ENCODE results near the gene CXCL1.
"Not testable (repeated sequence)": the region's sequence is repeated elsewhere in the genome, so short reads cannot be mapped to it uniquely, and the experiment has no call there.

- not testable (repeated sequence) for TF ChIP-seq CTCF (IDR thresholded peaks at IDR 0.05; ENCODE audit: poor library complexity); EZH2phosphoT487 (IDR thresholded peaks at IDR 0.05; ENCODE audit: low read depth, severe bottlenecking, unreplicated experiment); EZH2 (IDR thresholded peaks at IDR 0.05; ENCODE audit: borderline replicate concordance)
Measured at GRCh38 chr4:73899338-73899737, 30.1 kb downstream of the CXCL1 start.

Data from hepatocyte (in vitro differentiated cells).